Measurements from ENCODE around the gene MFSD6L. TPM values are rescaled to one million over a fixed set of nuclear protein-coding genes. Genes with fewer than 3 reads are reported as not detected.

Gene MFSD6L
- total and polyA plus RNA-seq, 12 donors, result 0.03 to 0.28 (median 0.15) TPM; not detected in 7

GRCh38 chr17:8830141-8830540, 31.0 kb upstream of the MFSD6L start:
- Histone ChIP-seq H3K27ac (no peak overlapping the region), H3K4me3 (no peak overlapping the region), H3K4me1 (no peaks in the 10 kb centered on the region), H3K27me3 (peaks cover 0 to 16% (median 7%) of the 10 kb centered on the region in 7 donors), H3K36me3 (peaks cover 0 to 18% (median 0%) of the 10 kb centered on the region in 9 donors), H3K9me3 (peaks cover 0 to under 1% (median 0%) of the 10 kb centered on the region in 11 donors)
- no peak for TF ChIP-seq CTCF (IDR thresholded peaks at IDR 0.05)
- no peak for DNase-seq
- intact Hi-C loops (cut with DNase I), result no loop called here
- WGBS, 2 donors, result 85 to 86% methylated on average over 10 of the region's 10 CpGs
- ATAC-seq, result no peak

GRCh38 chr17:8829036-8829941, 30.1 kb upstream of the MFSD6L start:
- Histone ChIP-seq H3K9me3 (peaks cover 0 to 9% (median 0%) of the 10 kb centered on the region in 11 donors), H3K36me3 (peaks cover 0 to 14% (median 0%) of the 10 kb centered on the region in 9 donors), H3K4me1 (no peaks in the 10 kb centered on the region), H3K4me3 (no peak overlapping the region), H3K27me3 (peaks cover 0 to 16% (median 7%) of the 10 kb centered on the region in 7 donors), H3K27ac (no peak overlapping the region)
- no peak for DNase-seq
- TF ChIP-seq CTCF (IDR thresholded peaks at IDR 0.05), result no peak
- intact Hi-C loops (cut with DNase I), result no loop called here
- WGBS, 2 donors, result 91 to 93% methylated on average over 16 of the region's 16 CpGs
- ATAC-seq, result no peak

GRCh38 chr17:8828517-8828875, 29.3 kb upstream of the MFSD6L start:
- ATAC-seq, result no peak
- H3K27me3 ChIP-seq, result peaks cover 0 to 15% (median 7%) of the 10 kb centered on the region in 7 donors
- peaks cover 0 to 12% (median 0%) of the 10 kb centered on the region in 9 donors for H3K36me3 ChIP-seq
- H3K9me3 ChIP-seq, result peaks cover 0 to 16% (median 0%) of the 10 kb centered on the region in 11 donors
- no peak overlapping the region for H3K4me3 ChIP-seq
- intact Hi-C loops (cut with DNase I), result no loop called here
- no peak for TF ChIP-seq CTCF (IDR thresholded peaks at IDR 0.05)
- WGBS, 2 donors, result 91 to 93% methylated on average over 20 of the region's 20 CpGs
- H3K27ac ChIP-seq, result no peak overlapping the region
- H3K4me1 ChIP-seq, result no peaks in the 10 kb centered on the region
- DNase-seq, result no peak

GRCh38 chr17:8826808-8827435, 27.8 kb upstream of the MFSD6L start:
- peaks cover 0 to 10% (median 0%) of the 10 kb centered on the region in 9 donors for H3K36me3 ChIP-seq
- DNase-seq, result no peak
- H3K4me3 ChIP-seq, result no peak overlapping the region
- no peak for TF ChIP-seq CTCF (IDR thresholded peaks at IDR 0.05)
- WGBS, 2 donors, result 70 to 81% methylated on average over 19 of the region's 19 CpGs
- peaks cover 0 to 16% (median 0%) of the 10 kb centered on the region in 11 donors for H3K9me3 ChIP-seq
- H3K27me3 ChIP-seq, result peaks cover 0 to 11% (median 0%) of the 10 kb centered on the region in 7 donors
- no peak for ATAC-seq
- no peaks in the 10 kb centered on the region for H3K4me1 ChIP-seq
- no peak overlapping the region for H3K27ac ChIP-seq
- intact Hi-C loops (cut with DNase I), result no loop called here
